NOMO-1 (cell line): ENCODE results near the gene CARD11.
"Not testable (repeated sequence)": the region's sequence is repeated elsewhere in the genome, so short reads cannot be mapped to it uniquely, and the experiment has no call there.

ENCODE experiments used
- DNase-seq, 2 experiments: peaks; one replicate each; lab custom pipeline; 2025; ENCODE audit not compliant: unreplicated experiment in 2 of 2; lab: John Stamatoyannopoulos, UW

CARD11 gene

GRCh38 chr7:3021825-3022224, 21.8 kb downstream of the CARD11 start:
- no peak for DNase-seq

- not testable (repeated sequence) for DNase-seq
These were observed 22.4 kb downstream of the CARD11 start for GRCh38 chr7:3021224-3021623.

- DNase-seq, result no peak
These were observed 23.3 kb downstream of the CARD11 start for GRCh38 chr7:3020416-3020815.

GRCh38 chr7:3019801-3020200, 23.9 kb downstream of the CARD11 start:
- DNase-seq, result no peak

- DNase-seq, result no peak
These were observed 29.5 kb downstream of the CARD11 start for GRCh38 chr7:3013975-3014792.

GRCh38 chr7:3011211-3011852, 32.3 kb downstream of the CARD11 start:
- no peak for DNase-seq

- no peak for DNase-seq
These were observed 33.5 kb downstream of the CARD11 start for GRCh38 chr7:3010161-3010560.

GRCh38 chr7:3009086-3009485, 34.6 kb downstream of the CARD11 start:
- DNase-seq, result no peak

GRCh38 chr7:3008386-3008785, 35.3 kb downstream of the CARD11 start:
- DNase-seq, result no peak

GRCh38 chr7:3007696-3008095, 36.0 kb downstream of the CARD11 start:
- no peak for DNase-seq

GRCh38 chr7:3005257-3005656, 38.4 kb downstream of the CARD11 start:
- no peak for DNase-seq

- no peak for DNase-seq
These were observed 39.7 kb downstream of the CARD11 start for GRCh38 chr7:3003936-3004335.

- no peak for DNase-seq
These were observed 41.0 kb downstream of the CARD11 start for GRCh38 chr7:3002631-3003030.

- DNase-seq, result no peak
These were observed 43.1 kb downstream of the CARD11 start for GRCh38 chr7:3000566-3000965.

- DNase-seq, result no peak
These were observed 44.6 kb downstream of the CARD11 start for GRCh38 chr7:2999078-2999500.

- DNase-seq, result no peak
These were observed 46.7 kb downstream of the CARD11 start for GRCh38 chr7:2997014-2997413.

GRCh38 chr7:2996141-2996540, 47.5 kb downstream of the CARD11 start:
- no peak for DNase-seq

GRCh38 chr7:2993868-2994267, 49.8 kb downstream of the CARD11 start:
- DNase-seq, result no peak

GRCh38 chr7:2993396-2993795, 50.3 kb downstream of the CARD11 start:
- no peak for DNase-seq

- no peak for DNase-seq
These were observed 52.7 kb downstream of the CARD11 start for GRCh38 chr7:2990949-2991470.

GRCh38 chr7:2986561-2986960, 57.1 kb downstream of the CARD11 start:
- DNase-seq, result no peak

GRCh38 chr7:2985866-2986265, 57.8 kb downstream of the CARD11 start:
- no peak for DNase-seq
